GM18868 (cell line): ENCODE measurements around the gene PRAC2.

ENCODE experiments used
- ATAC-seq: cut with Tn5 transposase; IDR thresholded peaks from one replicate; pipeline ENCODE4 v1.9.1; 2021; ENCODE audit warnings: mild to moderate bottlenecking, moderate library complexity; ENCODE audit not compliant: unreplicated experiment

Gene PRAC2

GRCh38 chr17:48732688-48733629 is 10.0 kb downstream of the PRAC2 start:
- ATAC-seq: no peak

- ATAC-seq: no peak
Measured at GRCh38 chr17:48733632-48734328, 10.8 kb downstream of the PRAC2 start.

GRCh38 chr17:48734333-48735061 is 11.5 kb downstream of the PRAC2 start:
- no peak for ATAC-seq

GRCh38 chr17:48735062-48735351 is 12.0 kb downstream of the PRAC2 start:
- no peak for ATAC-seq

- ATAC-seq: no peak
Measured at GRCh38 chr17:48737330-48738043, 14.5 kb downstream of the PRAC2 start.

GRCh38 chr17:48738424-48738802 is 15.4 kb downstream of the PRAC2 start:
- ATAC-seq: no peak

- ATAC-seq: no peak
Measured at GRCh38 chr17:48738803-48739526, 16.0 kb downstream of the PRAC2 start.

GRCh38 chr17:48740537-48740936 is 17.6 kb downstream of the PRAC2 start:
- ATAC-seq: no peak

- no peak for ATAC-seq
Measured at GRCh38 chr17:48745381-48746275, 22.6 kb downstream of the PRAC2 start.

GRCh38 chr17:48746916-48747444 is 24.0 kb downstream of the PRAC2 start:
- ATAC-seq: no peak

GRCh38 chr17:48747445-48748363 is 24.7 kb downstream of the PRAC2 start:
- ATAC-seq: no peak

- ATAC-seq: no peak
Measured at GRCh38 chr17:48748718-48749566, 26.0 kb downstream of the PRAC2 start.

GRCh38 chr17:48749621-48750553 is 26.9 kb downstream of the PRAC2 start:
- no peak for ATAC-seq

GRCh38 chr17:48751172-48751571 is 28.2 kb downstream of the PRAC2 start:
- no peak for ATAC-seq

GRCh38 chr17:48751733-48752398 is 28.9 kb downstream of the PRAC2 start:
- ATAC-seq: no peak
